Measurements from ENCODE around the gene BCL11A. TPM values are rescaled to one million over a fixed set of nuclear protein-coding genes. Genes with fewer than 3 reads are reported as not detected.

BCL11A gene
- total RNA-seq, 1 donor from 2014 or later: 27.1 TPM

DNA sequence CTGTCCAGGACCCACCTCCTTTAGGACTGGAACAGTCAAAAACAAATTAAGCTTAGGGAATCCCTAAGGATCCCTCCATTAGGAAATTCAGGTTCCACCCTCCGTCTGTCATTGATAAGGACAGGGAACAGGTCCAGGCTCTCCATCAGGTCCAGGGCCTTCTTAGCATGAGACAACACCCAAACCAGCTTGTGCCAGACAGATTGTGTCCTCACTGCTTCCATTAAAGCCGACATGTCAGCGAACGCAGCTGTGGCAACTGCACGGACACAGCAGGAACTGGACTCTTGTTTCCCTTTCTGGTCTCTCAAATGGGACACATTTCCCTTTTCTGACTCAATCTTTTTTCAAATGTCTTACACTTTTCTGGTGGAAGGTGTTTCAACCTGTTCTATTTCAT is 81.4 kb downstream of the BCL11A start:
- no peak overlapping the region for H3K4me3 ChIP-seq
- H3K4me1 ChIP-seq: peaks cover 67% of the 10 kb centered on the region
- peak; percentile 43 for DNase-seq
- H3K27ac ChIP-seq (replicated peaks): peak overlapping the region; percentile 39
- intact Hi-C loops (cut with micrococcal nuclease): no loop called here
- no peaks in the 10 kb centered on the region for H3K9me3 ChIP-seq (replicated peaks)
- TF ChIP-seq, protein P1, sequence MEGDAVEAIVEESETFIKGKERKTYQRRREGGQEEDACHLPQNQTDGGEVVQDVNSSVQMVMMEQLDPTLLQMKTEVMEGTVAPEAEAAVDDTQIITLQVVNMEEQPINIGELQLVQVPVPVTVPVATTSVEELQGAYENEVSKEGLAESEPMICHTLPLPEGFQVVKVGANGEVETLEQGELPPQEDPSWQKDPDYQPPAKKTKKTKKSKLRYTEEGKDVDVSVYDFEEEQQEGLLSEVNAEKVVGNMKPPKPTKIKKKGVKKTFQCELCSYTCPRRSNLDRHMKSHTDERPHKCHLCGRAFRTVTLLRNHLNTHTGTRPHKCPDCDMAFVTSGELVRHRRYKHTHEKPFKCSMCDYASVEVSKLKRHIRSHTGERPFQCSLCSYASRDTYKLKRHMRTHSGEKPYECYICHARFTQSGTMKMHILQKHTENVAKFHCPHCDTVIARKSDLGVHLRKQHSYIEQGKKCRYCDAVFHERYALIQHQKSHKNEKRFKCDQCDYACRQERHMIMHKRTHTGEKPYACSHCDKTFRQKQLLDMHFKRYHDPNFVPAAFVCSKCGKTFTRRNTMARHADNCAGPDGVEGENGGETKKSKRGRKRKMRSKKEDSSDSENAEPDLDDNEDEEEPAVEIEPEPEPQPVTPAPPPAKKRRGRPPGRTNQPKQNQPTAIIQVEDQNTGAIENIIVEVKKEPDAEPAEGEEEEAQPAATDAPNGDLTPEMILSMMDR (IDR thresholded peaks at IDR 0.05; ENCODE audit: borderline replicate concordance): no peak
- H3K36me3 ChIP-seq: no peaks in the 10 kb centered on the region
- no peaks in the 10 kb centered on the region for H3K27me3 ChIP-seq (ENCODE audit: low read depth)

DNA sequence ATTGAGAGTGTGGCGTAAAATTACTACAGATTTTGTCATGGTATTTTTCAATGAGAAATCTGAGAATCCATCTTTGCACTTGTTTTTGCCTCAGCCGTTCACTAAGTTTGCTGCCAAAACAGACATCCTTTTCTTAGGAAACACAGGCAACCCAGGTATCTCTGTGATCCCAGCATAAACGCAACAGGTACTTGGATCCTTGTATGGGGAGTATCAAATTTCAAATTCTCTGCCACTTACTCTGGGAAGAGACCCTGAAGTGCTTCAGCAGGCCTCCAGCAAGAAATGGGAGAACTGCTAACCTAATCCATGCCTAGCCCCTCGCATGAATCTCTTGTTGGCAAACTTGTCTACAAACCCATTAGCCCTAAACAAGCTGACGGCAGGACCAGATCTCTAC is 83.1 kb downstream of the BCL11A start:
- H3K27ac ChIP-seq (replicated peaks): no peak overlapping the region
- no peaks in the 10 kb centered on the region for H3K9me3 ChIP-seq (replicated peaks)
- TF ChIP-seq, protein P1 (IDR thresholded peaks at IDR 0.05; ENCODE audit: borderline replicate concordance): no peak
- H3K36me3 ChIP-seq: no peaks in the 10 kb centered on the region
- no peaks in the 10 kb centered on the region for H3K27me3 ChIP-seq (ENCODE audit: low read depth)
- DNase-seq: no peak
- H3K4me1 ChIP-seq: peaks cover 53% of the 10 kb centered on the region
- no peak overlapping the region for H3K4me3 ChIP-seq
- intact Hi-C loops (cut with micrococcal nuclease): no loop called here

DNA sequence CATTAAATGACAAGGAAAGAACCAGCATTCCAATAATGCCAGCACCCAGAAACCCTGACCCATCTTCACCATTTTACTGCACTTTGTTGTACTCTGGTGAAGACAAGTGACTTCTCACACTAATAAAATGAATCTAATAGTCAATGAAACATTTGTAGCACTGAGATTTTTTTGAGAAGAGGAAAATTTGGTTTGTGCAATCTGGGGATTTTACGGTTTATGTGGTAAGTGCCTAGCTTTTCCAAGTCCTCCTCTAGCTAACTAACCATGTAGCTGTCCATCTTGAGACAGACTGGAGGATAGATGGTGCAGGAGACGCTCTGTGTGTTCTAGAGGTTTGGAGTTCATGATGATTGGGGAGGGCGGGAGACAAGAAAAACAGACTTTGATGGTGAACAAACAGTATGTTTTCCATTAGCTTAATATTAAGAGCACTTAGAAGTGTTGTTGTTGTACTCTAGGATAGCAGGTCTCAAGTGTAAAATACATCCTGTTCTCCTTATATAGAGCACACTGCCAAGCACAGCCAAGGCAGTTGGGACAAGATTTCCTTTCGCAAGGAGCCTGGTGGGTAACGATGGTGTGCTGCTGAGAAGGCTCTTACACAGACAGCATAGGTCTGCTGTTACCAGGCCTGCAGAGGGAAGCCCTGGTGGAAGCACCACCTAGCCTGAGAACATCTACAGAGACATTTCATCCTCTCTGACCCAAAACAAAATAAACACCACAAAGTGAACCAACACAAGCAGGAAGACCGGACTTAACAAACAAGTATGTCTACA is 83.7 kb downstream of the BCL11A start:
- Histone ChIP-seq H3K27me3 (ENCODE audit: low read depth) (no peaks in the 10 kb centered on the region), H3K36me3 (no peaks in the 10 kb centered on the region), H3K4me3 (no peak overlapping the region), H3K4me1 (peaks cover 53% of the 10 kb centered on the region), H3K27ac (replicated peaks) (no peak overlapping the region), H3K9me3 (replicated peaks) (no peaks in the 10 kb centered on the region)
- TF ChIP-seq, protein P1 (IDR thresholded peaks at IDR 0.05; ENCODE audit: borderline replicate concordance): no peak
- intact Hi-C loops (cut with micrococcal nuclease): no loop called here
- DNase-seq: no peak

DNA sequence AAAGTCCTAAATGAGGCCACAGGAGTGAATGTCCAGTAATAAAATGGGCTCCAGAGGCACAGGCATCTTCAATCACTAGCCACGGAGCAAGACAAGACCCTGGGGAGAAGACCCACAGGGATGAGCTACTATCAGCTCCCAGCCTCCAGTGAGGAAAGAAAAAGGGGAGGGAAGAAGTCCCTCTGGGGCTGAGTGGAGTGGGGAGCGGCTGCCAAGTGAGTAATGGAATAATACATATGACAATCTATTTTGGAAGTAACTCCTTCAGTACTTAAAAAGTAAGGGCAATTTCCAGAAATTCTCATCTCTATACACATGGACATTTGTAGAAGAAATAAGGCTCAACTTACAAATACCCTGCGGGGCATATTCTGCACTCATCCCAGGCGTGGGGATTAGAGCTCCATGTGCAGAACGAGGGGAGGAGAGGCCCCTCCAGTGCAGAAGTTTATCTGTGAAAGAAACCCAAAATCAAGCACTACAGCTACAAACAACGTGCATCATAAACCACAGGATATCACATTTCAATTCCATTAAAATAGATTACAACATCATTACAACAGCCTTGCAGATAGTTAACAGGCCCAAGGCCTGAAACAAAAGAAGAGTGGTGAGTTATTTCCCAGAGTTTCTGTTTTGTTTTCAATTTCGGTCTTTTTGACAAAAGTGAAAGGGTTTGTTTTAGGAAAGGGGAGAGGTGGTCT is 84.9 kb downstream of the BCL11A start:
- TF ChIP-seq, protein P1 (IDR thresholded peaks at IDR 0.05; ENCODE audit: borderline replicate concordance): no peak
- intact Hi-C loops (cut with micrococcal nuclease): no loop called here

DNA sequence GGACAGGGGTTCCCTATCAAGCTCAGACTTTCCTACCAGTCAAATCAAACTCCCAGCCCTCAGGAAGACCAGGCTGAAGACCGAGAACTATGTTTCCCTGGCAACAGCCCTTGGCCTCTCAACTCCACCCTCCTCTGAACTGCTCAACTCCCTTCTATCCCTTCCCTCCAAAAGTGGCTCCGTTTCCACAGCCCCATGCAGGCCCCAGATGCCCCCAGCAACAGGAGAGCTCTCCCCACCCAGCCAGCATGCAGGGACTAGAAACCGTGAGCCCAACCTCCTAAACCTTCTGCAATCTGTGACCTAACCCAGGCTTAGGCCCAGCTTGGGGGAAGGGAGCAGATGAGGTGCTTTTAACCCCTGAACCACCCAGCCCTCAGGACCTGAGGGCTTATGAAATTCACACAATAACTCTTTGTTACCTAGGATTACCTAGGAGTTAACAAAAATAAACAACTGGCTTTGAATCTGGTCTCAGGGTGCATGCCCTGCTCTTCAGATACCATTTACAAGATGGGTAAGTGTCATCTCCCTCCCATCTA is 87.2 kb downstream of the BCL11A start:
- H3K27ac ChIP-seq (replicated peaks): no peak overlapping the region
- no peaks in the 10 kb centered on the region for H3K9me3 ChIP-seq (replicated peaks)
- intact Hi-C loops (cut with micrococcal nuclease): no loop called here
- H3K36me3 ChIP-seq: no peaks in the 10 kb centered on the region
- no peak for DNase-seq
- no peak overlapping the region for H3K4me3 ChIP-seq
- peaks cover 36% of the 10 kb centered on the region for H3K4me1 ChIP-seq
- H3K27me3 ChIP-seq (ENCODE audit: low read depth): no peaks in the 10 kb centered on the region
- TF ChIP-seq, protein P1 (IDR thresholded peaks at IDR 0.05; ENCODE audit: borderline replicate concordance): no peak

More for the DNA sequence above, 84.9 kb downstream of the BCL11A start:
- DNase-seq: no peak
- Histone ChIP-seq H3K27ac (replicated peaks) (no peak overlapping the region), H3K9me3 (replicated peaks) (no peaks in the 10 kb centered on the region), H3K36me3 (no peaks in the 10 kb centered on the region), H3K4me1 (peaks cover 44% of the 10 kb centered on the region), H3K27me3 (ENCODE audit: low read depth) (no peaks in the 10 kb centered on the region), H3K4me3 (no peak overlapping the region)

Measured in left ventricle myocardium inferior (tissue), 1 donor.